HG03103 (cell line): ENCODE measurements around the gene ZNF784.

Experiments
- ATAC-seq: cut with Tn5 transposase; IDR thresholded peaks from one replicate; pipeline ENCODE4 v1.9.1; 2021; ENCODE audit warnings: low read depth; ENCODE audit not compliant: unreplicated experiment

Gene ZNF784

DNA sequence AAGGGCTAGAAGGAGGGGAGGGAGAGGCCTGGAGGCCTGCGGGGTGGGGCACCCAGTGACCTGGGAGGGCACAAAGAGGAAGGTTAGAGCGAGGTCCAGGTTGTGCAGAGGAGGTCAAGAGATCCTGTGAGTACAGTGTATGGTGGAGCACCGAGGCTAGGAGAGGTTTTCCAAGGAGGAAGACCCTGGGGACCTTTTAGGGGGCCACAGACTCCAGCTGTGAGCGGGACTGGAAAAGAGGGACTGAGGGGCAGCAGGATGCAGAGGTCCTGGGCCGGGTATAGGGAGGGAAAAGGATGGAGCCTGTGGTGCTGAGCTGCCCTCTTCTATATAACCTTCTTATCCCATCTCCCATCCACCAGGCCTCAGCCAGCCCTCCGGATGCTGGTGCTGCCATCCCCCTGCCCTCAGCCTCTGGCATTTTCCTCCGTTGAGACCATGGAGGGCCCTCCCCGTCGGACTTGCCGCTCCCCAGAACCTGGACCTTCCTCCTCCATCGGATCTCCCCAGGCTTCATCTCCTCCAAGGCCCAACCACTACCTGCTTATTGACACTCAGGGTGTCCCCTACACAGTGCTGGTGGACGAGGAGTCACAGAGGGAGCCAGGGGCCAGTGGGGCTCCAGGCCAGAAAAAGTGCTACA lies 19.9 kb upstream of the ZNF784 start:
- ATAC-seq, result no peak

DNA sequence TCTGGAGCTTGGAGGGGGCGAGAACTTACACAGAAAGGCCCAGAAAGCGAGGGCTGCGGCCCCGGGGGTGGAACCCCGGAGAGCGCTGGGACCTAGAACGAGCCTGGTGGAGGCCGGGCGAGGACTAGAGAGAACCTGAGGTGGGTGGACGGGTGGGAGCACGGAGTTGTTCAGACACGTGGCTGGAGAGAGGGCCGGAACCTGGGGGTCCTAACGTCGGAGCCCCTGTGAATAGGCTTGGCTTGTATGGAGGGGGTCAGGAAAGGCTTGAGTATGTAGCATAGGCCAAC lies 19.5 kb upstream of the ZNF784 start:
- ATAC-seq, result no peak

DNA sequence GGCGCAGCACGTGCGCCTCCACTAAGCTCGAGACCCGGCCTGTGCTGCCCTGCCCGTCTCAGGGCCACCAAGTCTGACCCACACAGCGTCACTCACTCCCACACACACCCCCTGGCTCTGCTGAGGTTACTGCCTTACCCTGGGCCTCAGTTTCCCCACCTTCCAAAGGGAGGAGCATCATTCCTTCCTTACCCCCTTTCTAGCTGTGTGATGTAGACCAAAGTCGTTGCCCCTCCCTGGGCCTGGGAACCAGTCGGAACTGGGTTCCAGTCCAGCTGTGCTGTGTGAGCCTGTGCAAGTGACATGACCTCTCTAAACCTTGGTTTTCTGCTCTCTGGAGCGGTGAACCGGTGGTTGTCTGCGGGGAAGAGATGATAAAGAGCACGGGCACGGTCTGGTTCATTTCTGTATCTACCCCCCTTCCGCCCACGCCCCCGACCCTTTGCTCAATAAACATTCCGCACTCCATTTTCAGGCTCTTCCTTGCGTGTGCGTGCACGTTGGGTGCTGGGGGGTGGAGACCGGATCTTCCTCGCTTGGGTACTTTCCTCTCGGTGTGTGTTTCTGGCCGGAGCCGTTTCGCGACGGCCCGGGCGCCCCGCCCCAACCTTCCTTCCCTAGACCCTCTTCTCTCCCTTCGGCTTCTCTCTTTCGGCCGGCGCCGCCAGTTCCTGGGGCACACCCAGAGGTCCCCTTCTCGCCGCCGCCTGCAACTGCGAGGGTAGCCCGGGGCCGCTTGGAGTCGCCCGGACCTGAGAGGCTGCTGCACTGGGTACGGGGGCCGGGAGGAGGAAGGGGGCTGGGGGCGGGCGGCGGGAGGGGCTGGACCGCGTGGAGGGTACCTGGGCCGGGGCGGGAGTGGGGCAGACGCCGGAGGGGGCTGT lies 18.9 kb upstream of the ZNF784 start, which contains the start of gene ZNF581:
TSS of gene ZNF581 (plus strand) at position 647 of the 884 bp plus-strand sequence. CDS start 923 bp downstream, outside the sequence.
- no peak for ATAC-seq

DNA sequence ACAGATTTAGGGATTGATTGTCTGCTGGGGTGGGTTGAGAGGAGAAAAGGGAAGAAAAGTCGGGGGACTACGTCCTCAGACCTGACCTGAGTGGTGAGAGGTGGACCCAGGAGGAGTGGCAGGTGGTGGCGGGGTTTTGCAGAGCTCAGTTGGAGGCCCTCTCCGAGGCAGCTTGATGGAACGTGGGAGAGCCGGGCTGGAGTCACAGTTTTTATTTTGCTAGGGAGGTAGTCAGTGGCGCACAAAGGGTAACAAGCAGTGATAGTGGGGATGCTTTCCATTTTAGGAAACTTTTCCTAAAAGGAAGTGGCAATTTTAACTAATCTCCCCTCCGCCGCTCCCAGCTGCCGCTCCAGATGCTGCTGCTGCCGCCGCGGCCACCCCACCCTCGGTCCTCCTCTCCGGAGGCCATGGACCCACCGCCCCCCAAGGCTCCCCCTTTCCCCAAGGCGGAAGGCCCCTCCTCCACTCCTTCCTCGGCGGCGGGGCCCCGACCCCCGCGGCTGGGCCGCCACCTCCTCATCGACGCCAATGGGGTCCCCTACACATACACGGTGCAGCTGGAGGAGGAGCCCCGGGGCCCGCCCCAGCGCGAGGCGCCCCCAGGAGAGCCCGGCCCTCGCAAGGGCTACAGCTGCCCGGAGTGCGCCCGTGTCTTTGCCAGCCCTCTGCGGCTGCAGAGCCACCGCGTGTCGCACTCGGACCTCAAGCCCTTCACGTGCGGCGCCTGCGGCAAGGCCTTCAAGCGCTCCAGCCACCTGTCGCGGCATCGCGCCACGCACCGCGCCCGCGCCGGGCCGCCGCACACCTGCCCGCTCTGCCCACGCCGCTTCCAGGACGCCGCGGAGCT lies 18.0 kb upstream of the ZNF784 start:
- no peak for ATAC-seq

DNA sequence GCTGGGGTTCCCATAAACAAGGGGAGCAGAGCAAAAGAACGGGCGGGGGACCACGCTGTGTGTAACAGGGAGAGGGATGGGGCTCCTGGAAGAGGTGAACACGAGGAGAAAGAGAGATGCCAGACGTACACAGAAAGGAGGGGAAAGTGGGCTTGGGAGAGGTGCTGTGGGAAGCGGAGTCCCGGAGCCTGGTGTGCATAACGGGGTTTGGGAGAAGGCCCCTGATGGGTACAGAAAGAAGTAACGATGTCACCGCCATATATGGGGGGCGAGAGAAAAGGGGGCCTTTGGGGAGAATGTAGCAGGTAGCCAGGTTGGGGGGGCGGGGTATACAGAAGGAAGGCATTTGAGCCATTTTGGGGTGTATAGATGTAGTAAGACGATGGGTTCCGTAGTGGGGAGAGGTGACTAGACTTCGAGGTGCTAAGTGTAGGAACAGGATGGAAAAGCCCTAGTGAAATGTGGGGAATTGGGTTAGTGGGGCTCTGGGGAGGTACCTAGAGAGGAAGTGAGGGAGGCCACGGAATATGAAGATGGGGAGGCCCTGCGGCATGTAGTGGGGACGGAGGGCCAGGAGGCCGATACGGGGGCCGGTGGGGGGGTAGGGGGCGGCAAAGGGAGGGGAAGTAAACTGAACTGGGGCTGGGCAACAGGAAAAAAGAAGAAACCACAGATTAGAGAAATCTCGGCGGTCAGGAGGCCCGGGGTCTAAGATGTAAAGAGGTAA lies 17.2 kb upstream of the ZNF784 start:
- no peak for ATAC-seq

DNA sequence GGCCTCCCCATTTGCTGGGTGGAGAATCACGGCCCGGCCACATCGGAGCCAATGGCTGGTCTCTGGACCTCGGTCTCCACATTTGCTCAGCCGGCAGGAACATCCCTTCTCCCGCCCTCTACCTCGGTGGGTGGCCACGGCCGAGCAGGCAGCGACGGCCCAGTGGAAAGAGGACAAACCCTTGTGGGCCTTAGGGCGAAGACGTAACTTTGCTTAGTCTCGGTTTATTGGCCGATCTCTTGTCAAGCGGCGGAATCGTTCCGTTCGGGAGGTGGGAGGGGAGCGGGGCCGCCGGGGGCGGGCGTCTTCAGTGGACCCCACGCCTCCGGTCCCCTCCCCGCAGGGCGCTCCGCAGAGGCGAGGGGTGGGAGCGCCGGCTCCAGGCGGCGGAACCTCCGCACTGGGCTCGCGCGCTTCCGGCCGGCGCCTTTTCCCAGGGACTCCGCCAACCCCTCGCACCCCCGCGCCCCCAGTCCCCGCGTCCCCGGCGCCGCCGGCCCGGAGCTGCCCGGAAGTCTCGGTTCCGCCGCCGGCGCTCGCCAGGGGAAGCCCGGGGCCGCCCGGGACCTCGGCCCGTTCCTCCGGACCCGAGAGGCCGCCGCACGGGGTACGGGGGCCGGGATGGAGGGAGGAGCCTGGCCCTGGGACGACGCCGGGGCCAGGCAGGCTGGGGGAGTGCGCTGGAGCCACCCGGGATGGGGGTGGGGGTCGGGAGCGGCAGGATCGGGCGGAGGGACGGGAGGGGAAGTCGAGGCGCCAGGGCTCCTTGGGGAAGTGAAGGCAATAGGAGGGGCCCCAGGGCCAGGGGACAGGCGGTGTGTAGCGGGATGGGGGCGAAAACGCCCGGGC lies 16.4 kb upstream of the ZNF784 start, which contains the start of gene ZNF580:
TSS of gene ZNF580 (plus strand) at position 426 of the 849 bp plus-strand sequence. CDS start 1,507 bp downstream, outside the sequence.
- no peak for ATAC-seq

DNA sequence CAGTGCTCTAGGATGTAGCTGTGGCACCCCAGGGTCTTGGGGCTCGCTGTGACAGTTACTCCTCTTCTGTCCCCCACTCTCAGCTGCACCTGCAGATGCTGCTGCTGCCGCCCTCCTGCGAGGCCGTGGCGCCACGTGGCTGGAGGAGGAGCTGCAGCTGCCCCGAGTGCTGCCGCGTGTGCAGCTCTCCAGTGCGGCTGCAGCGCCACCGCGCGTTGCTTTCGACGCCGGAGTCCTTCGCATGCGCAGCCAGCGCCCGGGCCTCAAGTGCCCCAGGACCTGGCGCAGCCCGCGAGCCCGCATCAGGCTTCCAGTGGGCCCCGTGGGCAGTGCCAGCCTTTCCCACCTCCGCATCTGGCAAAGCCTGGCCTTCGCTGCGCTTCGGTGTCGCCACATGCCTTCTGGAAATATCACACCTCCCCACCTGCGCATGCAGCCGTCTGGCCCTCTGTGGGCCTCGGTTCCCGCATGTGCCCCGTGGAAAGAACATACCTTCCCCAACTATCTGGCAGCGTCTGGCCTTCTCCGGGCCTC lies 15.7 kb upstream of the ZNF784 start:
- ATAC-seq, result no peak

DNA sequence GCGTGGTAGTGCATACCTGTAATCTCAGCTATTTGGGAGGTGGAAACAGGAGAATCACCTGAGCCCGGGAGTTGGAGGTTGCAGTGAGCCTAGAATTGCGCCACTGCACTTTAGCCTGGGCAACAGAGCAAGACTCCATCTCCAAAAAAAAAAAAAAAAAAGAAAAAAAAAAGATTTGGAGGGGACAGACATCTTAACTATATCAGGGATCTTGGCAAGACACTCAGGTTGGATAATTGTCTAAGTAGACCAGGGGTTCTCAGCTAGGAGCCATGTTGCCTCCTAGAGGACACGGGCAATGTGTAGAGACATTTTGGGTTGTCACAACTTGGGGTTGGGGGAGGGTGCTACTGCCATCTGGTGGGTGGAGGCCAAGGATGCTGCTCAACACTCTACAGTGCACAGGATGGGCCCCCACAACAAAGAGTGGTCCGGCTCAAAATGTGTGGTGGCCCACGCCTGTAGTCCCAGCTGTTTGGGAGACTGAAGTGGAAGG lies 14.5 kb upstream of the ZNF784 start:
- ATAC-seq, result no peak

DNA sequence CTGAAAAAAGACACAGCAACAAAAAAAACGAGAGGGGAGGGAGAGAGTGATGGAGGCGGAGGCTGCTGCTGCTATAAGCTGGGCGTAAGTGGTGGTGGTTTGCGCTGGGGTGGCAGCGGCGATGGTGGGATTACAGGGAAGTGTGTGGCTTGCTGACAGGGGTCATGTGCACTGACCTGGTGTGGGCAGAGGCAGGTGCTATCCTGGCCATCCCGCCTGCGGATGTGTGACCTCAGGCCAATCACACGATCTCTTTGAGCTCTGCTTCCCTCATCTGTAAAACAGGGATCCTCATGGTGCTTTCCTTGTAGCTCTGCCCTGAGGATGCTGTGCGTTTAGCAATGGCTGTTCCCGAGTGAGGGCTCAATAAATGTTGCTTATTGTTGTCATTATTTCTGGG lies 13.2 kb upstream of the ZNF784 start:
- no peak for ATAC-seq

DNA sequence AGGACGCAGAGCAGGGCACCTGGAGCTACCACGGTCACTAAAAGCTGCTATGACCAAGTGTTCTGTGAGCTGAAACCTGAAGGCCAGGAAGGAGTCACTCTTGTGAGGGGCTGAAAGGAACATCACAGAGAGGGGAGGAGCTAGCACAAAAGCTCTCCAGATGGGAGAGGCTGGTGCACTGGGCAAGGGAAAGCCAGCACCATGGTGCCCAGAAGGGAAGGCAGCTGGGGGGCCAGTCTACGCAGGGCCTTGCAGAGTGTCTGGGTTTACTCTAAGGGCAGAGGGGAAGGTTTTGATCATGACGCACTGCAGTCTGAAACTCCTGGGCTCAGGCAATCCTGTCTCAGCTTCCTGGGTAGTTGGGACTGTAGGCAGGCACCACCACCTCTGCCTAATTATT lies 12.4 kb upstream of the ZNF784 start:
- ATAC-seq, result no peak

DNA sequence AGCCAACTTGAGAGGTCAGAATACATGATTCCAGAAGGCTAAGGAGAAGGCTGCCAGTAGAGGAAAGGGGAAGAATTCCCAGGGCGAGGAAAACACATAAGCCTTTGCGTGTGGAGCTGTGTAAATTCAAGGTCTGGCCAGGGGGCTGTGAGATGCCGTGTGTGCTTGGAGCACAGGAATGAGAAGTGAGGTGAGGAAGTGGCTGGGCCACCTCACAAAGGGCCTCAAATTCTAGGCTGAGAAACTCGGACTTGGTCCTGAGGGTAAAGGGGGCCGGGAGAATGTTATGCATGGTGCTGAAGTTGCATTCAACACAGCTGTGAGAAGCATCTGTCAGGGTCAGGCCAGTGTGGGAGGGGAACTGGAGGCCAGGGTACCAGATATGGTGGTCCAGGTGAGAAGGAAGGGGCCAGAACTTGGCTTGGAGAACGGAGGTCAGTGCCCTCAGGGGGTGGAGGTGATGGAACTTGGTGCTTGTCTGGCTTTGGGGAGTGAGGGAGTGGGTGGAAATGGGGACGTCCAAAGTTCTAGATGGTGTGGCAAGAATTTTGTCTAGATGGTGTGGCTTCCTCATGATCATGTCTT lies 11.6 kb upstream of the ZNF784 start:
- ATAC-seq, result no peak

DNA sequence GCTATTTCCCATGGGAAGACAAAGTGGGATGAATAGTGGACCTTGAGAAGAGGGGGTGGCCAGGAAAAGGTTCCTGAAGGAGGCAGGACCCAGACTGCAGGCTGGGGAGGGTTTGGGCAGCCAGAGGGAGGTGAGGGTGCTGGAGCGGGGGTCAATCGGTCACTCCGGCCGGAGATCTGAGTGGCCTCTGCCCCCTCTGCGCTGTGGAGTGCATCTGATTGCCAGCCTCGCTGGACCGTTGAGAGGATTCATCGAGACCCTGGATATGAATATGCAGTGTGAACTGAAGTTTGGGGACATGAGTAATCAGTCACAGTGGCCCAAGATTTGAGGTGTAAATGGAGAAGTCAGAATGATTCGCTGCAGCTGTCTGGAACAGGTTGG lies 11.0 kb upstream of the ZNF784 start:
- ATAC-seq, result no peak

DNA sequence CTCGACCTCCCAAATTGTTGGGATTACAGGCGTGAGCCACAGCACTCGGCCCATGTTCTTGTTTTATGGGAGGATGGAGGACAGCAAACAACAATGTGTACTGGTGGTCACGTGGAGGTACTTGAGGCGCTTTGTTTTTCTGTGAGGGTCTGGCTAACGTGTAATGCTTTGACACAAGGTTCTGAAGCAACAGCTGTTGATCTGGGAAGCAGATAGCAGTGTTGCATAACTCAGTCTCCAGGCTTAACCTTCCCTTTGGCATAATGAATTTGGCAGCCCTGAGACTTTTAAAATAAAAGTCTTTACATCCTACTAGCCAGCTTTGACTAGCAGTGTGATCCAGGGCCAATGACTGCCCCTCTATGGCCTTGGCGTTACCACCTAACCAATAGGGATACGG lies 9.5 kb upstream of the ZNF784 start:
- ATAC-seq, result no peak

DNA sequence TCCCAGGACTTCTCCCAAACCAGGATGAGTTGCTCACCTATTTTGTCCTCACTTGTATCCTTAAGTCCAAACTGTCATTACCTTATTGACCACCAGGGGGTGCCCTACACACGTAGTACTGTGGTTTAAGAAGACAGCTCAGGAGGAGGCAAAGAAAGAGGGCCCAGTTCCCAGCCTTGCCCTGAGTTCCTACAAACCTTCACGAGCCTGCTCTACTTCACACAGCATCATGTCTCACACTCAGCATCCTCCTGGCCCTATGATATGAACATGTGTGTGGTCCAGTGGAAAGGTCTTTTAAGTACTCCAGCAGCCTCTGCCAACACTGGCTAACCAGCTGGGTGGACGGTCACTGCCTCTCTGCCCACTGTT lies 8.1 kb upstream of the ZNF784 start:
- no peak for ATAC-seq

DNA sequence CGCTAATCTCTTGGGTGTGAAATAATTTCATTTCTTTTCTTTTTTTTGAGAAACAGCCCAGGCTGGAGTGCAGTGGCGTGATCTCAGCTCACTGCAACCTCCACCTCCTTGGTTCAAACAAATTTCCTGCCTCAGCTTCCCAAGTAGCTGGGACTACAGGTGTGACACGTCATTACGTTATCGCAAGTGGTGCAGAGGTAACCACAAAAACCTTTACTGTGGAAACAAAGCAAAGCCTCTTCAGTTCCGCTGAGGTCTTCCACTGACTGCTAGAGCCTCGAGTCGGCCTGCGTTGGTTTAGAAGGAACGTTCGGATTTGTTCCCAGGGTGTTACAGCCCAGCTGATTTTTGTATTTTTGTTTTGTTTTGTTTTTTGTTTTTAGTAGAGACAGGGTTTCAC lies 2.0 kb upstream of the ZNF784 start:
- no peak for ATAC-seq

DNA sequence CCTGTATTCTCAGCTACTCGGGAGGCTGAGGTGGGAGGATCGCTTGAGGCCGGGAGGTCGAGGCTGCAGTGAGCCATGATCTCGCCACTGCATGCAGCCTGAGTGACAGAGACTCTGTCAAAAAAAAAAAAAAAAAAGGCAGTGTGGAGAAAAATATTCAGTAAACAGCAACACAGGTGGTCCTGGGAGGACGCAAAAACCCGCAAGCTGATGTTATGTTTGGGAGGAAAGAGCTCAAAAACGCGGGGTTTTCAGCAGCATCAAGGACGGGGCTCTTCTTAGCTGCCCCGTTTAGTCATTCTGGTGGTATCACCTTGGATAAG lies 599 bp upstream of the ZNF784 start:
- no peak for ATAC-seq

DNA sequence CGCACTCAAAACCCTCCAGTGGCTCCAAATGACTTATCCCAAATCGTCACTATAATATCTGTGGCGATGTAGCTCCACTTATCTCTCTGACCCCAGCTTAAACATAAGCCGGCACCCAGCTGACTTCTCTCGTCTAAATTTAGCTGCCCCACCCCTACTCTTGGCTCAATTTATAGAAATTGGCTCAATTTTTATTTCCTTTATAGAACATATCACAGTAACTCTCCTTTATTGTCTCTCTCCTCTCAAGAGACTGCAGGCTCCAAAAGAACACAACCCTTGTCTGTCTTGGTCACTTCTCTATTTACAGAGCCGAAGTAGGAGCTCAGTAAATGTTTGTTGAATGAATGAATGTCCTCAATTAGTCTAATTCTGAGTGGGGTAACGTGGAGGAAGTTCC lies 805 bp downstream of the ZNF784 start:
- ATAC-seq, result no peak

DNA sequence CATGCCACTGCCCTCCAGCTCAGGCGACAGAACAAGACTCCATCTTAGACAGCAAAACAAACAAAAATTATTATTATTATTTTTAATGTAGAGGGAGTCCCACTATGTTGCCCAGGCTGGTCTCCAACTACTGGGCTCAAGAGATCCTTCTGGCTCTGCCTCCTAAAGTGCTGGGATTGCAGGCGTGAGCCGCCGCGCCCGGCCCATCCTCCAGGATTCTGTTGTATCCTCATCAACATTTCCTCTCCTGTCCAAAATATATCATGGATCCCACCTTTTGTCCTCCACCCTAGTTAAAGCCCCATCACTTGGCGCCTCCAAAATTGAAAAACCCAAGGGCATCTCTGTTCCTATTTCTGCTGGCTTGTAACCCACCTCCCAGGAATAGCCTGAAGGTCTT lies 1.2 kb downstream of the ZNF784 start:
- ATAC-seq, result no peak
